PC-9 (cell line): ENCODE results near the gene CCL7.

Experiments
- EZH2 ChIP-seq: fragments of 200-600 bp; sonication (generic); IDR thresholded peaks from 2 replicates; pipeline ENCODE4 v1.8.0; 2017; ENCODE audit warnings: antibody characterized with exemption, low read depth
- TF ChIP-seq, protein P1 (sequence below): fragments of 200-600 bp; sonication (generic); conservative IDR thresholded peaks from 2 replicates; pipeline ENCODE4 v1.6.1; 2017; ENCODE audit warnings: mixed run types, antibody characterized with exemption, mild to moderate bottlenecking, moderate library complexity

DNA sequence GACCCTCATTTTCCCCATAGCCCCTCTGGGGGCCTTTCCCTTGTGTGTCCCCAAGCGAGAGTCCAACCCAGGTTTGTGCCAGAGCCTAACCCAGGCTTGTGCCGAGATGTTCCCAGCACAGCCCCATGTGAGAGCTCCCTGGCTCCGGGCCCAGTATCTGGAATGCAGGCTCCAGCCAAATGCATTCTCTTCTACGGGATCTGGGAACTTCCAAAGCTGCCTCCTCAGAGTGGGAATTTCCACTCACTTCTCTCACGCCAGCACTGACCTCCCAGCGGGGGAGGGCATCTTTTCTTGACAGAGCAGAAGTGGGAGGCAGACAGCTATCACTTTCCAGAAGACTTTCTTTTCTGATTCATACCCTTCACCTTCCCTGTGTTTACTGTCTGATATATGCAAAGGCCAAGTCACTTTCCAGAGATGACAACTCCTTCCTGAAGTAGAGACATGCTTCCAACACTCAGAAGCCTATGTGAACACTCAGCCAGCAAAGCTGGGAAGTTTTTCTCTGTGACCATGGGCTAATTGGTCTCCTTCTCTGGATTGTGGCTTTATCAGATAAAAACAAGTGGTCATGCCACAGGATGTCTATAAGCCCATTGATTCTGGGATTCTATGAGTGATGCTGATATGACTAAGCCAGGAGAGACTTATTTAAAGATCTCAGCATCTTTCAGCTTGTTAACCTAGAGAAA is 17.4 kb upstream of the CCL7 start:
- TF ChIP-seq, protein P1, sequence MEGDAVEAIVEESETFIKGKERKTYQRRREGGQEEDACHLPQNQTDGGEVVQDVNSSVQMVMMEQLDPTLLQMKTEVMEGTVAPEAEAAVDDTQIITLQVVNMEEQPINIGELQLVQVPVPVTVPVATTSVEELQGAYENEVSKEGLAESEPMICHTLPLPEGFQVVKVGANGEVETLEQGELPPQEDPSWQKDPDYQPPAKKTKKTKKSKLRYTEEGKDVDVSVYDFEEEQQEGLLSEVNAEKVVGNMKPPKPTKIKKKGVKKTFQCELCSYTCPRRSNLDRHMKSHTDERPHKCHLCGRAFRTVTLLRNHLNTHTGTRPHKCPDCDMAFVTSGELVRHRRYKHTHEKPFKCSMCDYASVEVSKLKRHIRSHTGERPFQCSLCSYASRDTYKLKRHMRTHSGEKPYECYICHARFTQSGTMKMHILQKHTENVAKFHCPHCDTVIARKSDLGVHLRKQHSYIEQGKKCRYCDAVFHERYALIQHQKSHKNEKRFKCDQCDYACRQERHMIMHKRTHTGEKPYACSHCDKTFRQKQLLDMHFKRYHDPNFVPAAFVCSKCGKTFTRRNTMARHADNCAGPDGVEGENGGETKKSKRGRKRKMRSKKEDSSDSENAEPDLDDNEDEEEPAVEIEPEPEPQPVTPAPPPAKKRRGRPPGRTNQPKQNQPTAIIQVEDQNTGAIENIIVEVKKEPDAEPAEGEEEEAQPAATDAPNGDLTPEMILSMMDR: no peak
- no peak for TF ChIP-seq EZH2
